Adrenal gland (tissue), 12 donors: ENCODE results near the gene DUSP11. TPM values are rescaled to one million over a fixed set of nuclear protein-coding genes. Genes with fewer than 3 reads are reported as not detected.

Source experiments
- DNase-seq, 7 donors: peaks; one replicate each; pipeline ENCODE4 v3.0.0-alpha.2; 2019 to 2020
- H3K27ac ChIP-seq, 5 donors: fragments of 200-600 bp; sonication (generic) in 4 of 5; 1 replicate in 3 of 5; 2 replicates in 2 of 5; pipeline versions ENCODE4 v1.5.1 to v1.8.0; 2016 to 2020; ENCODE audit warnings: mild to moderate bottlenecking in 1 of 5
- H3K27me3 ChIP-seq: fragments of 200-600 bp; 2 replicates; pipeline ENCODE4 v1.8.0; 2021
- H3K36me3 ChIP-seq, 2 donors: fragments of 200-600 bp; replicated peaks in 1 of 2; 1 replicate in 1 of 2; 2 replicates in 1 of 2; pipeline versions ENCODE4 v1.5.1 to v1.8.0; 2018 to 2022
- H3K4me1 ChIP-seq, 2 donors: fragments of 200-600 bp; replicated peaks in 1 of 2; 1 replicate in 1 of 2; 2 replicates in 1 of 2; pipeline versions ENCODE4 v1.5.1 to v1.8.0; 2018 to 2021
- H3K4me3 ChIP-seq, 4 donors: fragments of 200-600 bp; sonication (generic) in 3 of 4; one replicate each; pipeline ENCODE4 v1.5.1; 2016 to 2018
- H3K9me3 ChIP-seq, 3 donors: fragments of 200-600 bp; sonication (generic) in 1 of 3; replicated peaks in 1 of 3; 1 replicate in 2 of 3; 2 replicates in 1 of 3; pipeline versions ENCODE4 v1.5.1 to v1.8.0; 2016 to 2021
- POLR2A ChIP-seq, 2 donors: fragments of 450-650 bp; IDR thresholded peaks; one replicate each; pipeline ENCODE4 v1.6.1; 2017; ENCODE audit warnings: antibody characterized with exemption in 2 of 2, mild to moderate bottlenecking in 2 of 2, moderate library complexity in 1 of 2
- WGBS, 4 donors: extraction: QIAGEN DNeasy Blood & Tissue Kit in 2 of 4; methylation state at CpG; one replicate each; pipeline versions ENCODE4 v1.1.5 to v1.1.7; 2013 to 2017; 5-methylcytosine and 5-hydroxymethylcytosine counted together
- intact Hi-C, 2 donors: fragments of 100-400 bp; cut with DNase I; formaldehyde crosslinking; loops; one replicate each; pipeline versions ENCODE4 v1.14.1 to v1.15.0; 2022 to 2023
- polyA plus RNA-seq, 3 donors: library from polyadenylated mRNA; stranded (reverse); fragments of 200-250 nt in 2 of 3; fragments of 350-450 nt in 1 of 3; fragmentation: Illumina TruSeq in 1 of 3; extraction: RNeasy Lipid Tissue Mini Kit (QIAGEN cat#74804) in 1 of 3; gene quantifications; one replicate each; pipeline ENCODE4 v1.2.3, GENCODE V29; 2013 to 2014
- total RNA-seq, 9 donors: library from RNA; depleted of rRNA in 4 of 9; stranded (reverse); fragments of >200 nt in 4 of 9; fragments of 120-200 nt in 1 of 9; fragmentation: NEBNext Ultra II Directional in 1 of 9; extraction: Animal tissue kit (Norgen Biotek cat#: 25700) in 1 of 9; gene quantifications; one replicate each; pipeline versions ENCODE4 v1.1.0 to v1.2.4, GENCODE V29; 2013 to 2023
- TF ChIP-seq, protein P1 (sequence below), 6 experiments: fragments of 450-650 bp in 4 of 6; fragments of 200-600 bp in 2 of 6; sonication (generic) in 1 of 6; IDR thresholded peaks; 1 replicate in 5 of 6; 2 replicates in 1 of 6; pipeline versions ENCODE4 v1.5.1 to v1.8.0; 2016 to 2021; ENCODE audit warnings: antibody characterized with exemption in 6 of 6, mild to moderate bottlenecking in 2 of 6, moderate library complexity in 1 of 6
- donor health status: healthy with polysubstance abuse.
- donor health status: Bipolar disorder and iron deficiency.
- donor health status: DM: yes; HTN: yes; CAD: no.
- donor health status: DM: no; HTN: no; CAD: no.
- donor health status: DM: no; HTN: no; CAD: no.
- donor health status: DM: yes; HTN: yes; CAD: no.

DUSP11 gene
- total and polyA plus RNA-seq, 12 donors, result 11.3 to 31.8 (median 16.8) TPM

DNA sequence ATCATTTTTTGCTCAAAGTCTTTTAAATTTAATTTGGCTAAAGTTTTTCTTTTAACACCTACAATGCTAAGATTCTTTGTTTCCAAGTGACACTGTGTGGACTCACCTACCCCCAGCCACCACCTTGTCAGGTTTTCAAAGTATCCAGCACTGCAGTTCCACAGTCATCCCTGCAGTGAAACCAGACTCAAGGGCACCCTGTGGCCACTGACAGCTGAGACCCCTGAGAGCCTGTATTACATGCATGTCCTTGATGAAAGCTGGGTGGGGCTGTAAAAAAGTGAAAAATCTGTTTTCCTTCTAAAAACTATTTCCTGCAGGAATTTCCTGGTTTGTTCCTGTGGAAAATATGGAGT lies 62.7 kb downstream of the DUSP11 start:
- TF ChIP-seq POLR2A (IDR thresholded peaks at IDR 0.05), result no peak
- TF ChIP-seq, protein P1, sequence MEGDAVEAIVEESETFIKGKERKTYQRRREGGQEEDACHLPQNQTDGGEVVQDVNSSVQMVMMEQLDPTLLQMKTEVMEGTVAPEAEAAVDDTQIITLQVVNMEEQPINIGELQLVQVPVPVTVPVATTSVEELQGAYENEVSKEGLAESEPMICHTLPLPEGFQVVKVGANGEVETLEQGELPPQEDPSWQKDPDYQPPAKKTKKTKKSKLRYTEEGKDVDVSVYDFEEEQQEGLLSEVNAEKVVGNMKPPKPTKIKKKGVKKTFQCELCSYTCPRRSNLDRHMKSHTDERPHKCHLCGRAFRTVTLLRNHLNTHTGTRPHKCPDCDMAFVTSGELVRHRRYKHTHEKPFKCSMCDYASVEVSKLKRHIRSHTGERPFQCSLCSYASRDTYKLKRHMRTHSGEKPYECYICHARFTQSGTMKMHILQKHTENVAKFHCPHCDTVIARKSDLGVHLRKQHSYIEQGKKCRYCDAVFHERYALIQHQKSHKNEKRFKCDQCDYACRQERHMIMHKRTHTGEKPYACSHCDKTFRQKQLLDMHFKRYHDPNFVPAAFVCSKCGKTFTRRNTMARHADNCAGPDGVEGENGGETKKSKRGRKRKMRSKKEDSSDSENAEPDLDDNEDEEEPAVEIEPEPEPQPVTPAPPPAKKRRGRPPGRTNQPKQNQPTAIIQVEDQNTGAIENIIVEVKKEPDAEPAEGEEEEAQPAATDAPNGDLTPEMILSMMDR (IDR thresholded peaks at IDR 0.05), result no peak
- no peaks in the 10 kb centered on the region for H3K9me3 ChIP-seq
- H3K4me1 ChIP-seq, result peaks cover 0 to 16% of the 10 kb centered on the region in 2 donors
- H3K36me3 ChIP-seq, result no peaks in the 10 kb centered on the region
- peak overlapping the region in 2 of 5 donors; percentile 55 to 78 for H3K27ac ChIP-seq
- no peak for DNase-seq
- no peaks in the 10 kb centered on the region for H3K27me3 ChIP-seq
- intact Hi-C loops, result no loop called here
- H3K4me3 ChIP-seq, result no peak overlapping the region

DNA sequence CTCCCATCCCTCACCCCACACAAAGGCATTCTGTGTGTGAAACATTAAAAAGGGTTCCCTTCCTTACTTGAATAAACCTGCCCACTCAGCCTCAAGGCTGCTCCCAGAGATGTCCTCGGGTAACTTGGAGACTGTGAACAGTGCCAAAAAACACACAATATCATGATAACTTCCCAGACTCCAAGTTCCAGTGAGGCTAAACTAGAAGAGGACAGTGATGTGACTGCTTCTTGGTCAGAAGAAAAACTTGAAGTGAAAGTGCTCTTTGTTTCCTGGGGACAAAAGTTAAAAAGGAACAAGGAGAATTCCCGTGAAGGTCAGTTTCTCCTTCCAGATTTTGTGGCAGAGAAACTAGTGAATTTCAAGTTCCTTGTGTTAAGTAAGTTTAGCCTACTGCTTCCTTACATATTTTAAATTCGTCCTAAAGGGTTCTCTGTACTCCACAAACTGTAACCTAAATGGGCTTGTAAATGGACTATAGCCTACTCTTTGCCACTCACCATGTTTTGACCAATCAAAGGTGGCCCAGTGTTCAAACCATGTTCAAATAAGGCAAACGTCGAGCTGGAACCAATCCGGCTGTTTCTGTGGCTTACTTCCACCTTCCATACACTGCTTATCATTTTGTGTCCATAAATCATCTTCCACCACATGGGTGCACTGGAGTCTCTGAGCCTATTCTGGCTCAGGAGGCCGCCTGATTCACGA lies 63.2 kb downstream of the DUSP11 start:
- no peaks in the 10 kb centered on the region for H3K27me3 ChIP-seq
- H3K36me3 ChIP-seq, result no peaks in the 10 kb centered on the region
- H3K4me1 ChIP-seq, result peaks cover 0 to 16% of the 10 kb centered on the region in 2 donors
- WGBS, 4 donors, result 5 to 18% (median 9%) methylated on average over 8 of the region's 8 CpGs
- intact Hi-C loops, result no loop called here
- peak overlapping the region in 3 of 5 donors; percentile 20 to 78 (median 55) for H3K27ac ChIP-seq
- no peaks in the 10 kb centered on the region for H3K9me3 ChIP-seq
- TF ChIP-seq POLR2A (IDR thresholded peaks at IDR 0.05), result no peak
- TF ChIP-seq, protein P1 (IDR thresholded peaks at IDR 0.05), result no peak
- no peak overlapping the region for H3K4me3 ChIP-seq
- DNase-seq, result peak in 6 of 7 donors; percentile 29 to 83 (median 58)

DNA sequence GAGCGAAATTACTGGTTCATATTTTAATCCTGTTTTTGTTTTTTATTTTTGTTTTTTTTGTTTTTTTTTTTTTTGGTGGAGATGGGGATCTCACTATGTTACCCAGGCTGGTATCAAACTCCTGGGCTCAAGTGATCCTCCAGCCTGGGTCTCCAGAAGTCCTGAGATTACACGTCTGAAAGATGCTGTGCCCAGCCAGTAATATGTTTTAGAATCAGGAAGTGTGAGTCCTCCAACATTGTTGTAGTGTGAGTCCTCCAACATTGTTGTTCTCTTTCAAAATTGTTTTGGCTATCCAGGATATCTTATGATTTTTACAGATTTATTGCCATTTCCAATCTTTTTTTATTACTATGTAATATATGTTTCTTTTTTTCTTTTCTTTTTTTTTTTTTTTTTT lies 65.8 kb downstream of the DUSP11 start:
- WGBS, 4 donors, result 72 to 84% (median 81%) methylated on average over 2 of the region's 2 CpGs
- no peak overlapping the region for H3K27ac ChIP-seq
- DNase-seq, result no peak
- intact Hi-C loops, result no loop called here
- H3K27me3 ChIP-seq, result no peaks in the 10 kb centered on the region
- no peaks in the 10 kb centered on the region for H3K9me3 ChIP-seq
- TF ChIP-seq, protein P1 (IDR thresholded peaks at IDR 0.05), result no peak
- no peak for TF ChIP-seq POLR2A (IDR thresholded peaks at IDR 0.05)
- H3K36me3 ChIP-seq, result no peaks in the 10 kb centered on the region
- H3K4me1 ChIP-seq, result peaks cover 0 to 16% of the 10 kb centered on the region in 2 donors
- no peak overlapping the region for H3K4me3 ChIP-seq

Other genes starting within 250 kb of the DUSP11 start
- gene NAT8, start 137.7 kb downstream of the DUSP11 start, total RNA-seq, result under 1 TPM in 4 of 9 donors, not detected in 5; 0.50 to 0.96 (median 0.60) TPM
- 1 to 10 TPM in 1 of 3 donors, under 1 TPM in 1, not detected in 1; 0.10 to 1.2 TPM for gene NAT8, start 137.7 kb downstream of the DUSP11 start, polyA plus RNA-seq
- gene TPRKB, start 42.8 kb downstream of the DUSP11 start, total RNA-seq, result 10 to 100 TPM; 17.2 to 47.9 (median 21.5) TPM
- 10 to 100 TPM; 50.9 to 67.2 (median 62.2) TPM for gene TPRKB, start 42.8 kb downstream of the DUSP11 start, polyA plus RNA-seq
- gene C2orf78, start 4.1 kb upstream of the DUSP11 start, total RNA-seq, result not detected
- under 1 TPM in 1 of 3 donors, not detected in 2; 0.08 TPM for gene C2orf78, start 4.1 kb upstream of the DUSP11 start, polyA plus RNA-seq
- 10 to 100 TPM; 15.7 to 40.2 (median 29.0) TPM for gene STAMBP, start 48.9 kb upstream of the DUSP11 start, total RNA-seq
- gene STAMBP, start 48.9 kb upstream of the DUSP11 start, polyA plus RNA-seq, result 10 to 100 TPM; 18.4 to 44.8 (median 24.1) TPM
- gene ACTG2, start 112.9 kb upstream of the DUSP11 start, total RNA-seq, result 10 to 100 TPM in 2 of 9 donors, 1 to 10 TPM in 4, under 1 TPM in 3; 0.52 to 13.3 (median 2.6) TPM
- gene ACTG2, start 112.9 kb upstream of the DUSP11 start, polyA plus RNA-seq, result 10 to 100 TPM; 14.1 to 94.0 (median 66.9) TPM
- 10 to 100 TPM; 40.0 to 87.5 (median 56.8) TPM for gene DGUOK, start 146.8 kb upstream of the DUSP11 start, total RNA-seq
- 100 to 1,000 TPM in 1 of 3 donors, 10 to 100 TPM in 2; 57.1 to 112 (median 88.4) TPM for gene DGUOK, start 146.8 kb upstream of the DUSP11 start, polyA plus RNA-seq
- gene TET3, start 204.8 kb upstream of the DUSP11 start, total RNA-seq, result 1 to 10 TPM; 1.6 to 8.6 (median 6.0) TPM
- 1 to 10 TPM; 1.3 to 5.7 (median 1.3) TPM for gene TET3, start 204.8 kb upstream of the DUSP11 start, polyA plus RNA-seq